ENCODE data around the gene GCNA.
"Not testable (repeated sequence)": the region's sequence is repeated elsewhere in the genome, so short reads cannot be mapped to it uniquely, and the experiment has no call there.

DNA sequence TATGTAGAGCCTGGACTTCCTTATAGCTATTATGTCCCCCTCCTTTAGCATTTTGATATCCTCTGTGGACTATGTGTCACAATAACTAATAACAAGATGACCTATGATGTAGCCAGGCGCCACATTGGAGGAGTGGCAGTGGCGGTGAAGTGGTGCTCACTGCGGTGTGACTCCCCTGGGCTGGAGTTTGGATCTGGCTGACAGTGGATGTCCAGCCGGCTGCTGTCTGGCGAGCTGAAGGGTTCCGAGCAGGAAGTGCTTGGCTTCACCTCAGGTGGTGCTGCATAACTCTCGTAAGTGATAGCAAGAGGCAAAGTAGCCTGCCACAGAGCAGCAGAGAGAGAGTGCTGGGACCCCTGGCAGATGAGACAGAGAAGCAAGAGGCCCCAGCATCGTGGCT is 15.0 kb downstream of the GCNA start:
- TF ChIP-seq, protein P1, sequence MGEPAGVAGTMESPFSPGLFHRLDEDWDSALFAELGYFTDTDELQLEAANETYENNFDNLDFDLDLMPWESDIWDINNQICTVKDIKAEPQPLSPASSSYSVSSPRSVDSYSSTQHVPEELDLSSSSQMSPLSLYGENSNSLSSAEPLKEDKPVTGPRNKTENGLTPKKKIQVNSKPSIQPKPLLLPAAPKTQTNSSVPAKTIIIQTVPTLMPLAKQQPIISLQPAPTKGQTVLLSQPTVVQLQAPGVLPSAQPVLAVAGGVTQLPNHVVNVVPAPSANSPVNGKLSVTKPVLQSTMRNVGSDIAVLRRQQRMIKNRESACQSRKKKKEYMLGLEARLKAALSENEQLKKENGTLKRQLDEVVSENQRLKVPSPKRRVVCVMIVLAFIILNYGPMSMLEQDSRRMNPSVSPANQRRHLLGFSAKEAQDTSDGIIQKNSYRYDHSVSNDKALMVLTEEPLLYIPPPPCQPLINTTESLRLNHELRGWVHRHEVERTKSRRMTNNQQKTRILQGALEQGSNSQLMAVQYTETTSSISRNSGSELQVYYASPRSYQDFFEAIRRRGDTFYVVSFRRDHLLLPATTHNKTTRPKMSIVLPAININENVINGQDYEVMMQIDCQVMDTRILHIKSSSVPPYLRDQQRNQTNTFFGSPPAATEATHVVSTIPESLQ (CRISPR knock-in tag; conservative IDR thresholded peaks at IDR 0.05): not testable (repeated sequence)
- TF ChIP-seq ASH2L (IDR thresholded peaks at IDR 0.05; ENCODE audit: insufficient read length, low read depth, low read length); SP1 (IDR thresholded peaks at IDR 0.05); SP1 (CRISPR knock-in tag; IDR thresholded peaks at IDR 0.05); GATAD2A (CRISPR knock-in tag; IDR thresholded peaks at IDR 0.05); ZFP36 (IDR thresholded peaks at IDR 0.05; ENCODE audit: borderline replicate concordance, low read depth, low read length, partially characterized antibody); NFYB (CRISPR knock-in tag; IDR thresholded peaks at IDR 0.05); ZNF350 (CRISPR knock-in tag; IDR thresholded peaks at IDR 0.05; ENCODE audit: borderline replicate concordance, low read depth); ZNF337 (CRISPR knock-in tag; IDR thresholded peaks at IDR 0.05; ENCODE audit: borderline replicate concordance, low read depth): not testable (repeated sequence)
- TF ChIP-seq, protein P2, sequence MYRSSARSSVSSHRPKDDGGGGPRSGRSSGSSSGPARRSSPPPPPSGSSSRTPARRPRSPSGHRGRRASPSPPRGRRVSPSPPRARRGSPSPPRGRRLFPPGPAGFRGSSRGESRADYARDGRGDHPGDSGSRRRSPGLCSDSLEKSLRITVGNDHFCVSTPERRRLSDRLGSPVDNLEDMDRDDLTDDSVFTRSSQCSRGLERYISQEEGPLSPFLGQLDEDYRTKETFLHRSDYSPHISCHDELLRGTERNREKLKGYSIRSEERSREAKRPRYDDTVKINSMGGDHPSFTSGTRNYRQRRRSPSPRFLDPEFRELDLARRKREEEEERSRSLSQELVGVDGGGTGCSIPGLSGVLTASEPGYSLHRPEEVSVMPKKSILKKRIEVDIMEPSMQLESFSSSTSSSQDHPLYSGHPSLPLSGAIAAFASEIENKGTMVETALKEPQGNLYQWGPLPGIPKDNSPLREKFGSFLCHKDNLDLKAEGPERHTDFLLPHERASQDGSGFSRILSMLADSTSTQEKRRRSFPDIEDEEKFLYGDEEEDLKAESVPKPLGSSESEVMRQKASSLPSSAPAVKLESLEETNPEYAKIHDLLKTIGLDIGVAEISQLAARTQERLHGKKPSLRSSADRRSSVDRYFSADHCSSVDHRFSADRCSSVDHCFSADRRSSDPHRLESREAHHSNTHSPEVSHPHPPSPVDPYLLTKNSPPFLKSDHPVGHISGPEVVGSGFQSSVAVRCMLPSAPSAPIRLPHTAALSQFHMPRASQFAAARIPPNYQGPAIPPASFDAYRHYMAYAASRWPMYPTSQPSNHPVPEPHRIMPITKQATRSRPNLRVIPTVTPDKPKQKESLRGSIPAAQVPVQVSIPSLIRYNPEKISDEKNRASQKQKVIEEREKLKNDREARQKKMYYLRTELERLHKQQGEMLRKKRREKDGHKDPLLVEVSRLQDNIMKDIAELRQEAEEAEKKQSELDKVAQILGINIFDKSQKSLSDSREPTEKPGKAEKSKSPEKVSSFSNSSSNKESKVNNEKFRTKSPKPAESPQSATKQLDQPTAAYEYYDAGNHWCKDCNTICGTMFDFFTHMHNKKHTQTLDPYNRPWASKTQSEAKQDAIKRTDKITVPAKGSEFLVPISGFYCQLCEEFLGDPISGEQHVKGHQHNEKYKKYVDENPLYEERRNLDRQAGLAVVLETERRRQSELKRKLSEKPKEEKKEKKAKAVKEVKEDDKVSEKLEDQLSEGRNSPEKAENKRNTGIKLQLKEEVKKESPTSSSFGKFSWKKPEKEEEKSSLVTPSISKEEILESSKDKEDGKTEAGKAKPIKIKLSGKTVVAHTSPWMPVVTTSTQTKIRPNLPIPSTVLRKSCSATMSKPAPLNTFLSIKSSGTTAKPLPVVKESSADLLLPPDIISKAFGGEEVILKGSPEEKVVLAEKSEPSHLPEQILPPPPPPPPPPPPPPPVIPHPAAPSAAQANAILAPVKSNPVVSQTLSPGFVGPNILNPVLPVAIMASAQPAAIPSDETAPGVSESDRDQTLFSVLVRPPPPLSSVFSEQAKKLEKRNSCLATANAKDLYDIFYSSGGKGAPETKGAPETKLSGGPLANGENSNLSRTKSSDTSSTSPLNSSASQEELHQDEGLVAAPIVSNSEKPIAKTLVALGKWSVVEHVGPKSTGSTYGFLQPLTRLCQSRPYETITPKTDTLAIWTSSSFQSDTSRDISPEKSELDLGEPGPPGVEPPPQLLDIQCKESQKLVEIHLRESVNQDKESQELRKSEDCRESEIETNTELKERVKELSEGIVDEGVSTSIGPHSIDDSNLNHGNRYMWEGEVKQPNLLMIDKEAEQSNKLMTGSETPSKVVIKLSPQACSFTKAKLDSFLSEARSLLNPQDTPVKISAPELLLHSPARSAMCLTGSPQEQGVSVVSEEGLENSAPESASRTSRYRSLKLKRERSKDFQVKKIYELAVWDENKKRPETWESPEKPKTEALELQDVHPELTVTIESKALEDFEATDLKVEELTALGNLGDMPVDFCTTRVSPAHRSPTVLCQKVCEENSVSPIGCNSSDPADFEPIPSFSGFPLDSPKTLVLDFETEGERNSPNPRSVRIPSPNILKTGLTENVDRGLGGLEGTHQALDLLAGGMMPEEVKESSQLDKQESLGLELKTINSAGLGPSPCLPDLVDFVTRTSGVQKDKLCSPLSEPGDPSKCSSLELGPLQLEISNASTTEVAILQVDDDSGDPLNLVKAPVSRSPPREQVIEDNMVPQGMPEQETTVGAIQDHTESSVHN (CRISPR knock-in tag; IDR thresholded peaks at IDR 0.05): not testable (repeated sequence)
- TF ChIP-seq, protein P3, sequence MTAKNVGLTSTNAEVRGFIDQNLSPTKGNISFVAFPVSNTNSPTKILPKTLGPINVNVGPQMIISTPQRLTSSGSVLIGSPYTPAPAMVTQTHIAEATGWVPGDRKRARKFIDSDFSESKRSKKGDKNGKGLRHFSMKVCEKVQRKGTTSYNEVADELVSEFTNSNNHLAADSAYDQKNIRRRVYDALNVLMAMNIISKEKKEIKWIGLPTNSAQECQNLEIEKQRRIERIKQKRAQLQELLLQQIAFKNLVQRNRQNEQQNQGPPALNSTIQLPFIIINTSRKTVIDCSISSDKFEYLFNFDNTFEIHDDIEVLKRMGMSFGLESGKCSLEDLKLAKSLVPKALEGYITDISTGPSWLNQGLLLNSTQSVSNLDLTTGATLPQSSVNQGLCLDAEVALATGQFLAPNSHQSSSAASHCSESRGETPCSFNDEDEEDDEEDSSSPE (CRISPR knock-in tag; IDR thresholded peaks at IDR 0.05): not testable (repeated sequence)
- TF ChIP-seq, protein P4, sequence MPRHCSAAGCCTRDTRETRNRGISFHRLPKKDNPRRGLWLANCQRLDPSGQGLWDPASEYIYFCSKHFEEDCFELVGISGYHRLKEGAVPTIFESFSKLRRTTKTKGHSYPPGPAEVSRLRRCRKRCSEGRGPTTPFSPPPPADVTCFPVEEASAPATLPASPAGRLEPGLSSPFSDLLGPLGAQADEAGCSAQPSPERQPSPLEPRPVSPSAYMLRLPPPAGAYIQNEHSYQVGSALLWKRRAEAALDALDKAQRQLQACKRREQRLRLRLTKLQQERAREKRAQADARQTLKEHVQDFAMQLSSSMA (CRISPR knock-in tag; IDR thresholded peaks at IDR 0.05): not testable (repeated sequence)
